HG03460 (cell line): Measurements from ENCODE around the gene SETX.
A peak's percentile ranks its signal among the peaks of the same experiment; 100 is the strongest.
"Not testable (repeated sequence)": the region's sequence is repeated elsewhere in the genome, so short reads cannot be mapped to it uniquely, and the experiment has no call there.

Experiments
- ATAC-seq: cut with Tn5 transposase; IDR thresholded peaks from one replicate; pipeline ENCODE4 v1.9.1; 2021; ENCODE audit not compliant: unreplicated experiment

SETX gene

GRCh38 chr9:132354637-132355355, at the start of gene SETX:
SETX (minus strand) TSS chr9:132354986; CDS start chr9:132349428, 5,558 bp downstream.
- peak; percentile 81 for ATAC-seq

GRCh38 chr9:132404228-132404881, 49.6 kb upstream of the SETX start:
- ATAC-seq, result no peak

GRCh38 chr9:132401824-132402223, 47.0 kb upstream of the SETX start:
- ATAC-seq, result no peak

GRCh38 chr9:132395560-132395959, 40.8 kb upstream of the SETX start:
- ATAC-seq, result no peak

GRCh38 chr9:132391449-132391848, 36.7 kb upstream of the SETX start:
- no peak for ATAC-seq

GRCh38 chr9:132390966-132391365, 36.2 kb upstream of the SETX start:
- no peak for ATAC-seq

- ATAC-seq, result no peak
These were observed 32.3 kb upstream of the SETX start for GRCh38 chr9:132387133-132387532.

- ATAC-seq, result no peak
These were observed 29.6 kb upstream of the SETX start for GRCh38 chr9:132384376-132384775.

- peak; percentile 52 for ATAC-seq
These were observed 28.7 kb upstream of the SETX start for GRCh38 chr9:132383462-132383883.

- peak; percentile 67 for ATAC-seq
These were observed 27.3 kb upstream of the SETX start for GRCh38 chr9:132381966-132382541.

- ATAC-seq, result not testable (repeated sequence)
These were observed 23.6 kb upstream of the SETX start for GRCh38 chr9:132378416-132378815.

- ATAC-seq, result not testable (repeated sequence)
These were observed 23.0 kb upstream of the SETX start for GRCh38 chr9:132377769-132378168.

GRCh38 chr9:132372177-132373095, 17.6 kb upstream of the SETX start:
- no peak for ATAC-seq

- no peak for ATAC-seq
These were observed 15.8 kb upstream of the SETX start for GRCh38 chr9:132370592-132370991.

- no peak for ATAC-seq
These were observed 14.6 kb upstream of the SETX start for GRCh38 chr9:132369421-132369820.

GRCh38 chr9:132367613-132368313, 13.0 kb upstream of the SETX start:
- no peak for ATAC-seq

- ATAC-seq, result no peak
These were observed 11.7 kb upstream of the SETX start for GRCh38 chr9:132366481-132366880.

GRCh38 chr9:132365986-132366385, 11.2 kb upstream of the SETX start:
- ATAC-seq, result no peak

GRCh38 chr9:132364068-132364467, 9.3 kb upstream of the SETX start:
- ATAC-seq, result no peak

GRCh38 chr9:132357764-132358163, 3.0 kb upstream of the SETX start:
- ATAC-seq, result no peak
